GM21723 (cell line): Measurements from ENCODE around the gene CREG1.
"Not testable (repeated sequence)": the region's sequence is repeated elsewhere in the genome, so short reads cannot be mapped to it uniquely, and the experiment has no call there.

Source experiments
- ATAC-seq: cut with Tn5 transposase; IDR thresholded peaks from one replicate; pipeline ENCODE4 v1.9.1; 2021; ENCODE audit warnings: mild to moderate bottlenecking, moderate library complexity; ENCODE audit not compliant: unreplicated experiment

CREG1 gene

GRCh38 chr1:167564612-167565270, 11.2 kb upstream of the CREG1 start:
- ATAC-seq: no peak

- no peak for ATAC-seq
Measured at GRCh38 chr1:167563579-167564246, 10.2 kb upstream of the CREG1 start.

- no peak for ATAC-seq
Measured at GRCh38 chr1:167562702-167563101, 9.1 kb upstream of the CREG1 start.

GRCh38 chr1:167561753-167562152, 8.2 kb upstream of the CREG1 start:
- no peak for ATAC-seq

- no peak for ATAC-seq
Measured at GRCh38 chr1:167555971-167556714, 2.6 kb upstream of the CREG1 start.

GRCh38 chr1:167555072-167555471, 1.5 kb upstream of the CREG1 start:
- ATAC-seq: not testable (repeated sequence)

GRCh38 chr1:167554028-167554779, 642 bp upstream of the CREG1 start:
- ATAC-seq: peak; percentile 24

- ATAC-seq: no peak
Measured at GRCh38 chr1:167551362-167551761, 2.2 kb downstream of the CREG1 start.

GRCh38 chr1:167548059-167548932, 5.3 kb downstream of the CREG1 start:
- ATAC-seq: no peak

- no peak for ATAC-seq
Measured at GRCh38 chr1:167546935-167547334, 6.6 kb downstream of the CREG1 start.

- ATAC-seq: no peak
Measured at GRCh38 chr1:167545349-167545748, 8.2 kb downstream of the CREG1 start.

GRCh38 chr1:167544447-167545093, 9.0 kb downstream of the CREG1 start:
- no peak for ATAC-seq

- no peak for ATAC-seq
Measured at GRCh38 chr1:167543199-167543990, 10.2 kb downstream of the CREG1 start.

GRCh38 chr1:167542109-167543032, 11.2 kb downstream of the CREG1 start:
- no peak for ATAC-seq

GRCh38 chr1:167541610-167542009, 12.0 kb downstream of the CREG1 start:
- ATAC-seq: no peak

- ATAC-seq: no peak
Measured at GRCh38 chr1:167541003-167541402, 12.6 kb downstream of the CREG1 start.

- ATAC-seq: no peak
Measured at GRCh38 chr1:167538657-167539056, 14.9 kb downstream of the CREG1 start.

GRCh38 chr1:167533851-167534300, 19.7 kb downstream of the CREG1 start:
- peak; percentile 49 for ATAC-seq
